ENCODE results near the gene FOXC1.

DNA sequence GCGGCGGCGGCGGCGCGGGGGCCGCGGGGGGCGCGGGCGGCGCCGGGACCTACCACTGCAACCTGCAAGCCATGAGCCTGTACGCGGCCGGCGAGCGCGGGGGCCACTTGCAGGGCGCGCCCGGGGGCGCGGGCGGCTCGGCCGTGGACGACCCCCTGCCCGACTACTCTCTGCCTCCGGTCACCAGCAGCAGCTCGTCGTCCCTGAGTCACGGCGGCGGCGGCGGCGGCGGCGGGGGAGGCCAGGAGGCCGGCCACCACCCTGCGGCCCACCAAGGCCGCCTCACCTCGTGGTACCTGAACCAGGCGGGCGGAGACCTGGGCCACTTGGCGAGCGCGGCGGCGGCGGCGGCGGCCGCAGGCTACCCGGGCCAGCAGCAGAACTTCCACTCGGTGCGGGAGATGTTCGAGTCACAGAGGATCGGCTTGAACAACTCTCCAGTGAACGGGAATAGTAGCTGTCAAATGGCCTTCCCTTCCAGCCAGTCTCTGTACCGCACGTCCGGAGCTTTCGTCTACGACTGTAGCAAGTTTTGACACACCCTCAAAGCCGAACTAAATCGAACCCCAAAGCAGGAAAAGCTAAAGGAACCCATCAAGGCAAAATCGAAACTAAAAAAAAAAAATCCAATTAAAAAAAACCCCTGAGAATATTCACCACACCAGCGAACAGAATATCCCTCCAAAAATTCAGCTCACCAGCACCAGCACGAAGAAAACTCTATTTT lies 2.0 kb downstream of the FOXC1 start:
- no peak for TF ChIP-seq ZSCAN29 (IDR thresholded peaks at IDR 0.05)
- TF ChIP-seq, protein P1, sequence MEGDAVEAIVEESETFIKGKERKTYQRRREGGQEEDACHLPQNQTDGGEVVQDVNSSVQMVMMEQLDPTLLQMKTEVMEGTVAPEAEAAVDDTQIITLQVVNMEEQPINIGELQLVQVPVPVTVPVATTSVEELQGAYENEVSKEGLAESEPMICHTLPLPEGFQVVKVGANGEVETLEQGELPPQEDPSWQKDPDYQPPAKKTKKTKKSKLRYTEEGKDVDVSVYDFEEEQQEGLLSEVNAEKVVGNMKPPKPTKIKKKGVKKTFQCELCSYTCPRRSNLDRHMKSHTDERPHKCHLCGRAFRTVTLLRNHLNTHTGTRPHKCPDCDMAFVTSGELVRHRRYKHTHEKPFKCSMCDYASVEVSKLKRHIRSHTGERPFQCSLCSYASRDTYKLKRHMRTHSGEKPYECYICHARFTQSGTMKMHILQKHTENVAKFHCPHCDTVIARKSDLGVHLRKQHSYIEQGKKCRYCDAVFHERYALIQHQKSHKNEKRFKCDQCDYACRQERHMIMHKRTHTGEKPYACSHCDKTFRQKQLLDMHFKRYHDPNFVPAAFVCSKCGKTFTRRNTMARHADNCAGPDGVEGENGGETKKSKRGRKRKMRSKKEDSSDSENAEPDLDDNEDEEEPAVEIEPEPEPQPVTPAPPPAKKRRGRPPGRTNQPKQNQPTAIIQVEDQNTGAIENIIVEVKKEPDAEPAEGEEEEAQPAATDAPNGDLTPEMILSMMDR (IDR thresholded peaks at IDR 0.05 in 2 of 3, conservative IDR thresholded peaks at IDR 0.05 in 1 of 3; ENCODE audit: control insufficient read depth in 2 of 3, extremely low read depth in 1 of 3, insufficient read depth in 1 of 3, low read depth in 3 of 3, low read length in 3 of 3): no peak
- TF ChIP-seq POLR2AphosphoS2 (IDR thresholded peaks at IDR 0.05; ENCODE audit: low read depth, low read length): no peak
- TF ChIP-seq CEBPB (IDR thresholded peaks at IDR 0.05; ENCODE audit: borderline replicate concordance in 1 of 2, low read depth in 2 of 2, low read length in 2 of 2): no peak
- TF ChIP-seq FOXK2 (IDR thresholded peaks at IDR 0.05): no peak
- no peak; the same call in 1 of the 2 replicates for TF ChIP-seq EZH2 (IDR thresholded peaks at IDR 0.05; ENCODE audit: borderline replicate concordance, control insufficient read depth, low read depth, low read length)
- no peak for TF ChIP-seq SMC3 (IDR thresholded peaks at IDR 0.05; ENCODE audit: borderline replicate concordance, low read length)
- TF ChIP-seq RBBP5 (conservative IDR thresholded peaks at IDR 0.05): no peak
- no peak for TF ChIP-seq RAD21 (IDR thresholded peaks at IDR 0.05; ENCODE audit: insufficient read depth, low read depth, low read length)
- TF ChIP-seq SREBF2 (IDR thresholded peaks at IDR 0.05; ENCODE audit: low read length): no peak
- TF ChIP-seq, protein P2, sequence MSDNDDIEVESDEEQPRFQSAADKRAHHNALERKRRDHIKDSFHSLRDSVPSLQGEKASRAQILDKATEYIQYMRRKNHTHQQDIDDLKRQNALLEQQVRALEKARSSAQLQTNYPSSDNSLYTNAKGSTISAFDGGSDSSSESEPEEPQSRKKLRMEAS (IDR thresholded peaks at IDR 0.05; ENCODE audit: low read depth, low read length): no peak
- TF ChIP-seq ZNF384 (IDR thresholded peaks at IDR 0.05; ENCODE audit: borderline replicate concordance, low read depth, low read length): no peak

All from GM12878 (cell line).